HuH-7 (cell line): ENCODE results near the gene TMEM185B.
"Not testable (repeated sequence)": the region's sequence is repeated elsewhere in the genome, so short reads cannot be mapped to it uniquely, and the experiment has no call there.

ENCODE experiments used
- DNase-seq: peaks from one replicate; pipeline ENCODE4 v3.0.0; 2011; ENCODE audit warnings: low spot score

Gene TMEM185B

DNA sequence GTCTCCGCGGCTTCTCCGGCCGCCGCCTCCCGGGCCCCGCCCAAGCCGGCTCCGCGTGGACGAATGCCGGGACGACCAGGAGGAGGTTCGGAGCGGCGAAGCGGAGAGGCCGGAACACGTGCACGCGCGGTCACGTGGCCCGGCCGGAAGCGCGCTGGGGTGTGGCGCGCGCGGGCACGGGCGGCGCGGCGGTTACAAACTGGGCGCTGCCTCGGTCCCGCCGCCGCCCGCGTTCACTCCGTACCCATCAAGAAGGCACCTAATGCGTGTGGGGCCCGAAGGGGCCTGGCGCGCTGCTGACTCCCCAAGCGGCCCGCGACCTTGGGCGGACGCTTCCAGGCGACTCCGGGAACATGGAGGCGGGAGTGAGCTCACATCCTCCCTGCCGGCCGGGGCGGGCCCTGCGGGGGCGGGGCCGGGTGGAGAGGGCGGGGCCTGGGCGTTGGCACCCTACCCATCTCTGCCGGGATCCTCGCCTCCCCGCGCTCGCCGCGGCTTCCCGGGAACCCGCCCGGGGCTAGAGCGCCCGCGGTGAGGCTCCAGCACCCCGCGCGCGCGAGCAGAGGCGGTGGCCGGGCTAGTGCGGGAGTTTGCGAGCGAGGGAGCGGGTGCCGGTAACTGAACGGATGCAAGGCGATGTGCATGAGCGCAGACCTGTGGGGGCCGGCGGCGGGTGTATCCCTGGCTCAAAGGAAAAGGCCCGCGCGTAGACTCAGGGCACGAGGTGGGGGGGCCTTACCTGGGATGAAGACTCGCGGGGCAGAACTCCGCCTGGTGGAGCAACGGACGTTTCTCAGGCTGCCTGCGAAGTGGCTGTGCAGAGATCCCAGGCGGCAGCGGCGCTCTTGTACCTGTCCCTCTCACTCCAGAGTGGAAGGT is at the start of gene TMEM185B:
Gene TMEM185B (minus strand): TSS at position 367 of the 879 bp plus-strand sequence. CDS start 424 bp downstream, outside the sequence.
- peak; percentile 98 for DNase-seq

DNA sequence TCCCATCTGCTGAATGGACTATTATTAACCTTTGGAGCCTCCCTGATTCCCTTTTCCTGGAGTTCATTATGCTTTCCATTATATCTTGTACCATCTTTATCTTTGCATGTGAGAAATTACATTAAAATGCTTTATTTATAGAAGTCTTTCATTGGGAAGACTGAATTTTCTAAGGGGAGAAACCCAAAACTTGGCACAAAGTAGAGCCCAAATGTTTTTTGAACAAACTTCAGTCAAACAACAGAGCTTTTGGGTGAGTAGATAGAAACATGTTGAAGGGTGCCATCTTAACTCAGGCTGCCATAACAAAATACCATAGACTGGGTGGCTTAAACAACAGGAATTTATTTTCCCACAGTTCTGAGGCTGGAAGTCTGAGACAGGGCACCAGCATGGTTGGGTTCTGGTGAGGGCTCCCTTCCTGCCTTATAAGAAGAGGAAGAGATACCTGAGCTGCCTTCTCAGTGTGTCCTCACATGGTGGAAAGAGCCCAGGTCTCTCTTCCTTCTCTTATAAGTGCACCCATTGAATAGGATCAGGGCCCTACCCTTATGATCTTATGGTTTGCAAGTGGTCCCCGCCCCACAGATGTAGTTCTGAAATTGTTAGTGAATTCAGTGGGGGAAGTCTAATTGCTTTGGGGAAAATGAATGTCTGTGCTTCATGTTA is 48.6 kb upstream of the TMEM185B start:
- DNase-seq = no peak

DNA sequence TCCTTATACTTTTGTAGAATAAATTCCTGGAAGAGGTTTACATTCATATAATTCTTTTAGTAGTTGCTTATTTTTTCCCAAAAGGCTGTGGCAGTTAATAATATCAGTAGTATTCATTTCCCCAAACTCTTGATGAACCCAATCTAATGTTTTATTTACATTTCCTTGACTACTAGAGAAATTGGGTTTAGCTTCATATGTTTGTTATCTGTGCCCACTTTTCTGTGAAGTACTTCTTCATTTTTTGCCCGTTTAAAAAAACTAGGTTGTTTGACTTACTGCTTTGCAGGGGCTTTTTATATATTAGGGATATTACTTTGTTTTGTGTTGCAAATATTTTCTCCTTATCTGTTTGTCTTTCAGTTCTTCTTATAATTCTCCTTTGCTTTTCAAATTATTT is 46.6 kb upstream of the TMEM185B start:
- DNase-seq = no peak

DNA sequence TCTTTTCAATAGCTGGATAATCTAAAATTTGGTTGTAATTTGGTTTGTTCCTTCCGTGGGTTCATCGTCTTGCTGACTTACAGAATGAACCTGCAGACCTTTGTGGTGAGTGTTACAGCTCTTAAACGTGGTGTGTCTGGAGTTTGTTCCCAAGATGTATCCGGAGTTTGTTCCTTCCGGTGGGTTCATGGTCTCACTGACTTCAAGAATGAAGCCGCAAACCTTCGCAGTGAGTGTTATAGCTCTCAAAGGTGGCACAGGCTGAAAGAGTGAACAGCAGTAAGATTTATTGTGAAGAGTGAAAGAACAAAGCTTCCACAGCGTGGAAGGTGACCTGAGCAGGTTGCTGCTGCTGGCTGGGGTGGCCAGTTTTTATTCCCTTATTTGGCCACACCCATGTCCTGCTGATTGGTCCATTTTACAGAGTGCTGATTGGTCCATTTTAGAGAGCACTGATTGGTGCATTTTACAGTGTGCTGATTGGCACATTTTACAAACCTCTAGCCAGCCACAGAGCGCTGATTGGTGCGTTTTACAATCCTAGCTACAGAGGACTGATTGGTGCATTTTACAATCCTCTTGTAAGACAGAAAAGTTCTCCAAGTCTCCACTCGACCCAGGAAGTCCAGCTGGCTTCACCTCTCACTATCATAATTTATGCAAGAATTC is 46.0 kb upstream of the TMEM185B start:
- DNase-seq = no peak

DNA sequence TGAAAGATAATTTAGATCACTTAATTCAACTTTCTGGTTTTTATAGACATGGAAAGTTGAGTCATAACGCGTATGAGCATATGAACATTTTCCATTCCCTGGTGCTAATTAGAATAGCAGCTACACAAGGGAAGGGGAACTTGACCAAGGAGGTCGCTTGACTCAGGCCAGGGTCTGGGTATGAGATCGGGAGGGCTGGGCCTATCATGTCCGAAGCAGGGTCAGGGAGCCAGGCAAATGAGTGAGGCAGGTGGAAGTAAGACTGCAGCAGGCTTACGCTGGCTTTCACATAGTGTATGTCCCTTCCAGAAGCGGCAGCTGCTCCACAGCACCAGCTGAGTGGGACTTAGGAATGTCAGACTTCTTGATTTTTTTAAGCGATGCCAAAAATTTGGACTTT is 44.1 kb upstream of the TMEM185B start:
- no peak for DNase-seq

DNA sequence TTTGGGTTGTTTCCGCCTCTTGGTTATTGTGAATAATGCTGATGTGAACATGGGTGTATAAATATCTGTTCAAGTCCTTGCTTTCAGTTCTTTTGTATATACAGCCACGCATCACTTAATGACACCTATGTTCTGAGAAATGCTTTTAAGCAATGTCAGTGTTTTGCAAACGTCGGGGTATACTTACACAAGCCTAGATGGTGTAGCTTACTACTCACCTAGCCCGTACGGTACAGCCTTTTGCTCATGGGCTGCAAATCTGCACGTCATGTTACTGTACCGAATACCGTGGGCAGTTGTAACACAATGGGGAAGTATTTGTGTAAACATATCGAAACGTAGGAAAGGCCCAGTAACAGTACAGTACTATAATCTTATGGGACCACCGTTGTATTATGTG is 41.8 kb upstream of the TMEM185B start:
- DNase-seq = no peak

DNA sequence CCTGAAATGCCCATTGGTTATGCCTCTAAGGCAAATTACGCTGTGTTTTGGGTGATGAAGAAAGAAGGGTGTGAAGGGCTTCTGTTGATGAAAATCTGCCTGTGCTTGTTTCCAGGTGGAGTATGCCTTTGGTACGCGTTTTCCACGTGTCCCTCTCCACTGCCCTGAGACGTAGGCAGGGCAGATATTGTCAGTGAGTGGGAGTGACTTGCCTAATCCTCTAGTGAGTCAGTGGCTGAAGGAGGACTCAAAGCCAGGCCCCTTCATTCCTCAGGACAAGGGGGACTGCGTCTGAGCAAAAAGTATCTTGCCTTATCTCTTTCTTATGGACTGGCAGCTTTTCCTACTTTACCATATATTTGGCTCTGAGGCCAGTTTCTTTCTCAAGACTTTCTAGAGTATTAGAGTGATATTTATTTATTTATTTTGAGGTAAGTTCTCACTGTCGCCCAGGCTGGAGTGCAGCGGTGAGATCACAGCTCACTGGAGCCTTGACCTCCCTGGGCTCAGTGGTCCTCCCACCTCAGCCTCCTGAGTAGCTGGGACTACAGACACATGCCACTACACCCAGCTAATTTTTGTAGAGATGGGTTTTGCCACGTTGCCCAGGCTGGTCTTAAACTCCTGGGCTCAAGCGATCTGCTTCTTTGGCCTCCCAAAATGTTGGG is 39.7 kb upstream of the TMEM185B start:
- DNase-seq = no peak

DNA sequence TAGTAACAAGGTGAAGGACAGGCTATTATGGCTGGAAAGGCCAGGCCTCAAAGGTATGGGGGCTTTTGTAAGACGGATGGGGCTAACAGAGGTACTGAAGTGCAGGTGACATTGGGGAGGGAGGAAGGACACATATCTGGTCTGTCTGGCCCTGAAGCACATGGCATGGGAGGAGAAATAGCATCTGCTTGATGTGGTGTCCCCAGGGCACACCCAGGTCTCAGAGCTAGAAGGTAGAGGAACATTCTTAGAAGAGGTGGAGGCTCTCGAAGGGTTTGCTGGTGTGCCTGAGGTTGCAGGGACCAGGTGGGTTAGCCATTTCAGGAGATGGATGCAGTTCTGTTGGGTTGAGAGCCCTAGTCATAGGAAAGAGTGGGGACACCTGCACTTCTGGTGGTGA is 39.0 kb upstream of the TMEM185B start:
- DNase-seq = no peak

DNA sequence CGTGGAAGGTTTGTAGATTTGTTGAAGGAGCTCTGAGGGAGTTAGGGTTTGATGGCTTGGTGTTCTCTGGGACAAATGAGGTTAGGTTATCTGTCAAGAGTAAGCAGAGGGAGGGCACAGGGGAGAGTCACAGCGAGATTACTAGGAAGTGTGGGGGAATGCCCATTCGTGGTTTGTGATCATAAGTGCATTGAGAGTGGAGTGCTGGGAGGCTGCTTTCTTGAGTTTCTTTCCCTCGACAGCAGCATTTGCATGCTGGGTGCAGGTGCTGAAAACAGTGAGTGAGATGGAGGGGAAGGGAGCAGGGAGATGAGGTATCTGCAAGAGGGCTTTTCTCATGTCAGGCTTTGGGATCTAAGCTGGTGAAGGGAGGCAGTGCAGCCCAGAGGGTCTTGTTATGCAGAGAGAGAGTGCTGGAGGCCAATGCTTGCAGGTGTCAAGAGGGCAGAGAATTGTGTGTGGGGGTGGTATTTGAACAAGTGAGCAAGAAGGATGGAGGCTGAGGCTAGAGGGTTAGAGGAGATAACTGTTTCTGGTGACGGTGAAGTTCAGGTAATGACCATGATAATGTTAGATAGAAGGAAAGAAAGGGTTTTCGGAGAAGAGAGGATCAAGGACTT is 38.3 kb upstream of the TMEM185B start:
- no peak for DNase-seq

DNA sequence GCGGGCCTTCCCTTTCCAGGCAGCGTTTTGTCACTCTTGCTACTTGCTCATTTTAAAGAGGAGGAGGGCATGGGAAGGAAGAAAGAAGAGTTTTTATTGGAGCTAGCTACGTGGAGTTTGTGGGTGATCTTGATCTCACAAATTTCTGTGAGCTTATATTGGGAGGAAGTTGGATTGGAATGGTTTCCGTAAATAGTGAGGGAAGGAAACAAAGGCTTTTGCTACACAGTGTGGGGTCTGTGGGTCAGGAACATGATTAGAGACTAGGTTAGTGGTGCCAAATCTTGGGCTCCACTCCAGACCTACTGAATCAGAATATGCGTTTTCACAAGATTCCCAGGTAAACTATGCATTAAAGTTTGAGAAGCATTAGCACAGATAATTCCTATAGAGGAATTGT is 37.5 kb upstream of the TMEM185B start:
- DNase-seq = no peak

DNA sequence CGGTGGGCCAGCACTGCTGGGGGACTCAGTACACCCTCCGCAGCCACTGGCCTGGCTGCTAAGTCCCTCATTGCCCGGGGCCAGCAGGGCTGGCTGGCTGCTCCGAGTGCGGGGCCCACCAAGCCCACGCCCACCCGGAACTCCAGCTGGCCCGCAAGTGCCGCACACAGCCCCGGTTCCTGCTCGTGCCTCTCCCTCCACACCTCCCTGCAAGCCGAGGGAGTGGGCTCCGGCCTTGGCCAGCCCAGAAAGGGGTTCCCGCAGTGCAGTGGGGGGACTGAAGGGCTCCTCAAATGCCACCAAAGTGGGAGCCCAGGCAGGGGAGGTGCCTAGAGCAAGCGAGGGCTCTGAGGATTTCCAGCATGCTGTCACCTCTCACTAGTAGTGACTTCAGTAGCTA is 36.7 kb upstream of the TMEM185B start:
- not testable (repeated sequence) for DNase-seq

DNA sequence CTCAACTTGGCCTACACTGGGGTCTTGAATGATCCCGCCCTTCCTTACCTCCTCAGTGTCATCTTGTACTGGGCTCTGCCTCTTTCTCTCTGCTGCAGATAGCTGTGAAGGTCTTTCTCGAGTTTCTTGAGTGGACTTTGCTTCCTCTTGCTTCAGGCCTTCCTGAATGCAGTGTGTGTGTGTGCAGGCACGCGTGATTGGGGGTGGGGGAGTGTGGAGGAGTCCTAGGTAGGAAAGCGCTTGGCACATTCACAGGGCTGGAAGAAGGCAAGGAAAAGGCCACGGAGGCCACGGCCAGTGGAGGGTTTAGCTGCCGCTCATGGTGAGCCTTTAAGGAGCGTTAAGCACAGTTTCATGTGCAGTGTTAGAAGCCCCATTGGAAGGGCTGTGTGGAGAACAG is 35.0 kb upstream of the TMEM185B start:
- no peak for DNase-seq

DNA sequence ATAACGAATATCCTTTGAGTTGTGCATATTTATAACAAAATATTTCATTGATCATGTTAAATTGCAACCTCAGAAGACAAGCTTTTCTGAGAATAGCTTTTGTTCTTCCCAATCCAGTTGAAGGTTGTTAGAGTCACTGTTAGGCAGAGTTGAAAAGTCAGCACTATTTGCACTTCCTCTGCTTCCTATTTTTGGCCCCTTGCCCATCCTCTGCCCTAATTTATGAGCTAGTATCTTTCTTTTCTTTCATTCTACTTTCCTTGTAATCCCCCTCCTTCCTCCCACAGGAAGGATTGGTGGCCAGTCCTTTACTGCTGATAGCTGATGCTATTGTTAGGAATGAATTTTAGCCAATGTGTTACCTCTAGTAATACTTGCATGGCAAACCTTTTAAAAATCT is 34.3 kb upstream of the TMEM185B start:
- DNase-seq = no peak

DNA sequence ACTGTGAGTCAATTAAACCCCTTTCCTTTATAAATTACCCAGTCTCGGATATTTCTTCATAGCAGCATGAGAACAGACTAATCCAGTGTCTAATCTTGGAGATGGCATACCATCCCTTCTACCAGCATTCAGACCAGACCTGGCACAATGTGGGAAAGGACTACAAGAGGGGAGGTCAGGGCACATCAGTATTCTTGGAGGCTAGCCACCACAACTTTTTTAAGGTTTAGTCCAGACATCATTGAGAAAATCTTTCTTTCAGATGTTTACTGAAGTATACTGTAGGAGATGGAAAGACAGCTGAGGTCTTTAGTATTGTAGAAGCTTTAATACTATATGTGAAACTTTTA is 33.4 kb upstream of the TMEM185B start:
- no peak for DNase-seq

DNA sequence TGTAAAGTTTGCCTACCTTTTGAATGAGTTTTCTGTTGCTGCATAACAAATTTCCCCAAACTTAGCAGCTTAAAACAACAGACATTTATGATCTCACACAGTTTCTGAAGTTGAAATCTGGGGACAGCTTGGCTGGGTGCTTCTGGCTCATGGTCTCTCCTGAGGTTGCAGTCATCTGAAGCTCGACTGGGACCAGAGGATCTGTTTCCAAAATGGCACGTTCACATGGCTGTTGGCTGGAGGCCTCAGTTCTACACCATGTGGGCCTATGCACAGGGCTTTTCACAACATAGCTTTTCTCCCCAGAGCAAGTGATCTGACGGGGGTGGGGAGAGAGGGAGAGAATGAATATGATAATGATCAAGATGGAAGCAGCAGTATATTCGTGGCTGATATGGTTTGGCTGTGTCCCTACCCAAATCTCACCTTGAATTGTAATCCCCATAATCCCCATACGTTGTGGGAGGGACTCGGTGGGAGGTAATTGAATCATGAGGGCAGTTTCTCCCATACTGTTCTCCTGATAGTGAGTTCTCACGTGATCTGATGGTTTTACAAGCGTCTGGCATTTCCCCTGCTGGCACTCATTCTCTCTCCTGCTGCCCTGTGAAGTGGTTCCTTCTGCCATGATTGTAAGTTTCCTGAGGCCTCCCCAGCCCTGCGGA is 32.9 kb upstream of the TMEM185B start:
- DNase-seq = no peak

DNA sequence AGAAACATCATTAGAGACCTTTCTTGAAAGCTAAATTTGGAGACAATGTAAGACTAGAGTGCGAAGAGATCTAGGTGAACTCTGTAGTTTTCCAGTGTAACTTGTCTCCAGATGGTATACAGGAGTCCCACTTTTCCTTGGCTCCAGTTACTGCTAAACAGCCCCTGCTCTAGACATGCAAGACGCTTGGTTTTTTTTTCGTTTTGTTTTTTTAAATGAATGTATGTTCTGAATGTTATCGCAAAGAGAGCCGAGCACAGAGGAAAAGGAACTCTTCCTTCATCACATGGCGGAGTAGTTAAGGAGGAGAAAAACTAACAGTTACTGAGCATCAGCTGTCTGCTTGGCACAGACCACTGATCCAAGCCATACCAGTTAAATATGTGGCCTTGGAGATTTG is 31.9 kb upstream of the TMEM185B start:
- no peak for DNase-seq

DNA sequence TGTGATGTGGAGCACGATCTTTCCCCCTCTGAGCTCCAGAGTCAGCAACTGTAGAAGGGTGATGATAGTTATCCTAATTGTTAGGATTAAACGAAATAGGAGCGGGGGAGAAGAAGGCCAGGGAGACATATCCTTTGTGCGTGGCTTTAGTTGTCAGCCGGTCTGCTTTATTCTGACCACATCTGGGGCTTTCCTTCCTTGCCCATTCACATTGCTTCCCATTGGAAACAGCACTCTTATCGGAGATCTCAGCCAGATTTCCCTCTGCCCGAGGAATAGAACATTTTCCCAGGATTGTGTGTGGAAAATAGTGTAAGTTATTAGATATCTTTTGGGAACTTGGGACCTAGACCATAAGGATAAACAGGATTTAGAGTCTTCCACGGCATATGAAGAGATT is 31.0 kb upstream of the TMEM185B start:
- no peak for DNase-seq

DNA sequence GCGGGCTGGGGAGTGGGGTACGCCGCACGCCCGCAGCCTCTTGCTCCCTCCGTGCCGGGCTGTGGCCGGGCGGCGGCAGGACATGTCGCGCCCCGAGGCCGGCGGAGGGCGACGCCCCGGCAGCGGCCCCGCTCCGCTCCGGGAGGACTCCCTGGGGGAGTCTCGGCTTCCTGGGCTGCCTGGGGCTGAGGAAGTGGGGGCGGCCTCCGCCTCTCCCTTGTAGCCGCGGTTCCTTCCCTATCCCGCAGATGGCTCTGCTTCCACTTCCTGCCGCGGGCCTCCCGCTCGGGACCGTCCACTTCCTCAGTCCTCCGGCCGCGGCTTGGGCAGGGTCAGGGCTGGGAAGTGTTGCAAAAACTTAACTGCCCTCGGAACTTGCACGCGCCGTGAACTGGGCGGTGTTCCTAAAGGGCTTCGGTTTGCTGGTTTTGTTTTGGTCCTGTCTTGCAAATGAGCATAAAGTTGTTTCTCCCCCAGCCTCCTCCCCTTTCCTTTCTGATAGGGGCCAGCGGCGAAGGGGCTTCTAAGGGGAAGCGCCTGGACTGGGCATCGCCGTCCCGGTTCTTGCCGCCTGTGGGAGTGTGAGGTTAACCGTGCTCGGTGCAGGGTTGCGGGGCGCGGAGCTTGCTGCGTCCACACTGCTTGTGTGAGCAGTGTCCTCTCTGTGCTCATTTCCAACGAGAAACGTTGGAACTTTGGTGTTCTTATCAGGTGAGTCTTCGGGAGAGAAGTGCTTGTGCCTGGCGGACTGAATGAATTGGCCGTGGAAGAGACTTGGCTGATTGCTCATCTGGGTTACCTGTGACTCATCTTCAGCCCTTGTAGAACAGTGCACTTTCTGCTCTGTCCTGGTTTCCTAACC is 30.1 kb upstream of the TMEM185B start:
- DNase-seq = peak; percentile 72

DNA sequence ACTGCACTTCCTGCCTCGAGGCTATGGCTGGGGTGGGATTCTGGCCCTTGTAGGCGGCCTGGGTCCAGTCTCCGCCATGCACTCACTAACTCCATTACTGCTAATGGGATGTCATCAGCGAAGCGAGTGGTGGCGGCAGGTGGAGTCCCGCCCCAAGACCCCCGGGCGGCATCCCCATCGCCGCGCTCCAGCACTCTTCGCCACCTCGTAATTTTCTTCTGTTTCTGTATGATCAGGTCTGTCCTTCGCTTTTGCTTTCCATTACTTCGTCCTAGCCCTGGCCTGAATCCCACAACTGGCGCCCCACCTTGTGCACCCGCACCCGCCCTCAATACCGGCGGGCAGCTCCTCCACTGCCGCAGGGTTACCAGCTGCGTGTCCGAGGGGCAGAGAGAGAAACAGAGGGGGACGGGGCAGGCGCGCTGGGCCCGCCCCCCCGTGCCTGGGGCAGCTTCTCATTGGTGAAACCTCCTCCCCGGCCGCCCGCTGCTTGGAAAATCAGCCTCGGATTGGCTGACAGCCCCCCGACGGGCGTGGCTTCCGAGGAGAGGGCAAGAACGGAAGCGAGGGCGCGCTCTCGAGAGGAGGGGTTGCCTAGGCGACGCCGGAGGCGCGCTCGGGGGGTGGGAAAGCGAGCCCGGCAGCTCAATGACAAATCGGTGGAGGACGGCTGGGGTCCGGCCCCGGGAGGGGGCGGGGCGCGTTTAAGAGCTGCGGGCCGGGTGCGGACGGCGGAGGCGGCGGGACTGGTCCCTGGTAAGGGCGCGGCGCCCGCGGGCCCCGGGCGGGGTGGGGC is 29.2 kb upstream of the TMEM185B start, which contains the start of gene RALB:
Gene RALB (plus strand): TSS at position 628 of the 796 bp plus-strand sequence. CDS start 25,813 bp downstream, outside the sequence.
- peak; percentile 99 for DNase-seq

DNA sequence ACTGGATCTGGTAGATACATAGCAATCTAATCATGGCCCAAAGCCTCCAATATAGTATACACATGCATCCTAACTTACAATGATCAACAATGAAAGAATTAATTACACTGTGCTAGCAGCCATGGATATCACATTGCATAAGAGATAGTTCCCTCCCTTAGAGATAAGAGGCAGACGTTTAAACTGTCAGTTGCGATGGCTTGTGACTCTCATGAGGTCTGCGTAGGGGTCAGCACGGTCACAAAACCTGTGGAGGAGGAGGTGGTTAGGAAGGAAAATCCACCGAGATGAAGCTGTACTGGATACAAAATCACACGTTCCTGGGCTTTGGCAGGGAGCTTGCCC is 28.7 kb upstream of the TMEM185B start:
- DNase-seq = no peak
